H1 (cell line): ENCODE measurements around the gene GCM1. TPM values are rescaled to one million over a fixed set of nuclear protein-coding genes. Genes with fewer than 3 reads are reported as not detected.

ENCODE experiments used
- CTCF ChIA-PET: fragments of 300-600 bp; sonication (Branson Sonifier 250); formaldehyde crosslinking; loops from one replicate; lab custom pipeline; 2021; ENCODE audit not compliant: partially characterized antibody; lab: Charles Lee
- POLR2A ChIA-PET: fragments of 300-600 bp; sonication (Branson Sonifier 250); formaldehyde crosslinking; loops from one replicate; lab custom pipeline; 2021; ENCODE audit warnings: inconsistent platforms; ENCODE audit not compliant: partially characterized antibody; lab: Charles Lee
- DNase-seq, 2 experiments: peaks; one replicate each; pipeline versions ENCODE4 v3.0.0 to v3.0.0-alpha.2; 2010 to 2022; ENCODE audit warnings: low spot score in 2 of 2, low read depth in 1 of 2, mixed read lengths in 1 of 2
- FAIRE-seq: peaks from 2 replicates; lab custom pipeline; 2011; peaks lifted over from hg19 to GRCh38; lab: Jason Lieb, UNC
- H2AFZ ChIP-seq: 2 replicates; pipeline ENCODE4 v1.8.1; 2012; ENCODE audit warnings: low read length, inconsistent platforms
- H2AK5ac ChIP-seq: 2 replicates; pipeline ENCODE4 v1.6.1; 2013; ENCODE audit warnings: low read depth, low read length
- H2BK120ac ChIP-seq: replicated peaks from 2 replicates; pipeline ENCODE3; 2013; ENCODE audit warnings: low read depth, low read length, inconsistent platforms
- H2BK12ac ChIP-seq: 2 replicates; pipeline ENCODE4 v1.6.1; 2013; ENCODE audit warnings: low read depth, low read length
- H2BK15ac ChIP-seq: 2 replicates; pipeline ENCODE4 v1.6.1; 2013; ENCODE audit warnings: low read length
- H2BK20ac ChIP-seq: 2 replicates; pipeline ENCODE4 v1.6.1; 2013; ENCODE audit warnings: low read length
- H2BK5ac ChIP-seq: 2 replicates; pipeline ENCODE4 v1.6.1; 2013; ENCODE audit warnings: low read depth, low read length
- H3K14ac ChIP-seq: 2 replicates; pipeline ENCODE4 v1.6.1; 2013; ENCODE audit warnings: inconsistent platforms; ENCODE audit not compliant: insufficient read length
- H3K18ac ChIP-seq: 2 replicates; pipeline ENCODE4 v1.6.1; 2013; ENCODE audit warnings: low read length; ENCODE audit errors: extremely low read depth
- H3K23ac ChIP-seq: 2 replicates; pipeline ENCODE4 v1.6.1; 2013; ENCODE audit warnings: inconsistent platforms; ENCODE audit not compliant: insufficient read length
- H3K23me2 ChIP-seq: 2 replicates; pipeline ENCODE4 v1.6.1; 2013; ENCODE audit warnings: low read depth, low read length
- H3K27ac ChIP-seq: 2 replicates; pipeline ENCODE4 v1.6.1; 2011; ENCODE audit warnings: low read depth, low read length, inconsistent platforms
- H3K27me3 ChIP-seq, 4 experiments: replicated peaks in 1 of 4; 1 replicate in 1 of 4; 2 replicates in 3 of 4; pipeline versions ENCODE4 v1.6.1 to v1.8.1; 2011 to 2013; ENCODE audit warnings: low read length in 3 of 4, mild to moderate bottlenecking in 3 of 4, inconsistent platforms in 2 of 4, mixed read lengths in 2 of 4, moderate library complexity in 1 of 4; ENCODE audit not compliant: control insufficient read depth in 3 of 4, insufficient read depth in 3 of 4; ENCODE audit errors: extremely low read depth in 1 of 4
- H3K36me3 ChIP-seq, 4 experiments: 2 replicates each; pipeline versions ENCODE4 v1.6.1 to v1.8.1; 2011 to 2013; ENCODE audit warnings: mild to moderate bottlenecking in 4 of 4, low read length in 3 of 4, moderate library complexity in 2 of 4, control low read depth in 1 of 4, inconsistent platforms in 1 of 4; ENCODE audit not compliant: insufficient read depth in 4 of 4, control insufficient read depth in 2 of 4
- H3K4ac ChIP-seq: replicated peaks from 2 replicates; pipeline ENCODE3; 2013; ENCODE audit warnings: low read length, low read depth, mixed read lengths, inconsistent platforms; ENCODE audit not compliant: insufficient read length
- H3K4me1 ChIP-seq, 4 experiments: replicated peaks in 1 of 4; 1 replicate in 1 of 4; 2 replicates in 3 of 4; pipeline versions ENCODE4 v1.6.1 to v1.8.1; 2011 to 2013; ENCODE audit warnings: low read length in 3 of 4, inconsistent platforms in 2 of 4, mixed read lengths in 1 of 4; ENCODE audit not compliant: insufficient read depth in 4 of 4, control insufficient read depth in 3 of 4
- H3K4me2 ChIP-seq, 2 experiments: 2 replicates each; pipeline versions ENCODE4 v1.6.1 to v1.8.1; 2011 to 2013; ENCODE audit warnings: low read depth in 2 of 2, low read length in 2 of 2, control low read depth in 1 of 2, inconsistent platforms in 1 of 2, mild to moderate bottlenecking in 1 of 2; ENCODE audit not compliant: insufficient read depth in 1 of 2
- H3K4me3 ChIP-seq, 4 experiments: fragments of 200-600, 300-600 bp in 1 of 4; sonication (generic), shearing (Covaris generic), sonication (Bioruptor Twin) in 1 of 4; 2 replicates each; pipeline versions ENCODE4 v1.5.1 to v1.8.1; 2011 to 2016; ENCODE audit warnings: low read length in 4 of 4, low read depth in 3 of 4, control low read depth in 2 of 4, inconsistent platforms in 2 of 4, mild to moderate bottlenecking in 2 of 4, mixed read lengths in 1 of 4, moderate library complexity in 1 of 4; ENCODE audit not compliant: insufficient read depth in 2 of 4; ENCODE audit errors: extremely low read depth in 1 of 4
- H3K56ac ChIP-seq: replicated peaks from 2 replicates; pipeline ENCODE3; 2013; ENCODE audit warnings: low read depth, mild to moderate bottlenecking, mixed read lengths, low read length, inconsistent platforms; ENCODE audit not compliant: insufficient read length
- H3K79me1 ChIP-seq: 2 replicates; pipeline ENCODE4 v1.6.1; 2013; ENCODE audit warnings: low read depth, low read length, control low read depth
- H3K79me2 ChIP-seq, 2 experiments: 2 replicates each; pipeline versions ENCODE4 v1.6.1 to v1.8.1; 2012 to 2013; ENCODE audit warnings: low read length in 2 of 2, mild to moderate bottlenecking in 2 of 2, inconsistent platforms in 1 of 2; ENCODE audit not compliant: insufficient read depth in 2 of 2, control insufficient read depth in 1 of 2
- H3K9ac ChIP-seq, 4 experiments: replicated peaks in 1 of 4; 1 replicate in 1 of 4; 2 replicates in 3 of 4; pipeline versions ENCODE4 v1.6.1 to v1.8.1; 2011 to 2013; ENCODE audit warnings: low read depth in 3 of 4, low read length in 3 of 4, control low read depth in 2 of 4, mild to moderate bottlenecking in 2 of 4, moderate library complexity in 2 of 4, inconsistent platforms in 1 of 4; ENCODE audit errors: extremely low read depth in 1 of 4
- H3K9me3 ChIP-seq, 2 experiments: 2 replicates each; pipeline versions ENCODE4 v1.6.1 to v1.8.1; 2012 to 2013; ENCODE audit warnings: mild to moderate bottlenecking in 2 of 2, moderate library complexity in 2 of 2, control low read depth in 1 of 2, inconsistent platforms in 1 of 2, low read depth in 1 of 2, low read length in 1 of 2, mixed read lengths in 1 of 2; ENCODE audit not compliant: insufficient read depth in 2 of 2
- H4K20me1 ChIP-seq, 2 experiments: replicated peaks in 1 of 2; 2 replicates each; pipeline versions ENCODE3 to v1.8.1; 2011 to 2013; ENCODE audit warnings: inconsistent platforms in 2 of 2, low read length in 2 of 2, mild to moderate bottlenecking in 1 of 2; ENCODE audit not compliant: insufficient read depth in 2 of 2, control insufficient read depth in 1 of 2
- H4K5ac ChIP-seq: 2 replicates; pipeline ENCODE4 v1.6.1; 2013; ENCODE audit warnings: low read length, low read depth, mixed read lengths, inconsistent platforms; ENCODE audit not compliant: insufficient read length
- H4K8ac ChIP-seq: 2 replicates; pipeline ENCODE4 v1.8.0; 2013; ENCODE audit warnings: mild to moderate bottlenecking, moderate library complexity, low read length, inconsistent platforms; ENCODE audit not compliant: insufficient read depth; ENCODE audit errors: extremely low read depth
- H4K91ac ChIP-seq: replicated peaks from 2 replicates; pipeline ENCODE3; 2013; ENCODE audit warnings: low read length, mixed read lengths, inconsistent platforms; ENCODE audit not compliant: insufficient read length
- CBX8 ChIP-seq: fragments of 300-800, 300-1000 bp; sonication (generic); IDR thresholded peaks from 2 replicates; pipeline ENCODE4 v1.7.1; 2016; ENCODE audit warnings: low read depth, low read length, borderline replicate concordance
- KDM4A ChIP-seq: IDR thresholded peaks from one replicate; pipeline ENCODE4 v1.7.1; 2012; ENCODE audit warnings: low read depth, mild to moderate bottlenecking, moderate library complexity, low read length, inconsistent platforms; ENCODE audit not compliant: severe bottlenecking
- WGBS, 2 experiments: shearing (Covaris generic) in 1 of 2; methylation state at CpG; one replicate each; pipeline versions ENCODE4 v1.1.6 to v1.1.7; 2013 to 2015; ENCODE audit warnings: low lambda C conversion rate in 2 of 2, mixed read lengths in 2 of 2, inconsistent platforms in 1 of 2, low coverage in 1 of 2, missing lambda C conversion rate in 1 of 2; ENCODE audit not compliant: insufficient replicate concordance in 2 of 2, insufficient coverage in 1 of 2, insufficient read length in 1 of 2; ENCODE audit errors: extremely low coverage in 1 of 2, missing lambda C conversion rate in 1 of 2; 5-methylcytosine and 5-hydroxymethylcytosine counted together
- polyA plus RNA-seq, 7 experiments: library from polyadenylated mRNA; depleted of rRNA in 3 of 7; stranded (reverse) in 5 of 7; unstranded in 2 of 7; fragments of >200 nt in 5 of 7; fragments of 200-250 nt in 2 of 7; gene quantifications; 1 replicate in 5 of 7; 2 replicates in 1 of 7; 4 replicates in 1 of 7; pipeline versions ENCODE4 v1.2.1 to v1.2.3, GENCODE V29; 2011 to 2013; ENCODE audit warnings: missing spikeins in 2 of 7, mixed read lengths in 2 of 7
- total RNA-seq: library from RNA; stranded (reverse); fragmentation: NEBNext Ultra II Directional; extraction: Animal tissue kit (Norgen Biotek cat#: 25700); gene quantifications from 2 replicates; pipeline ENCODE4 v1.2.1, GENCODE V29; 2021

The GCM1 gene
- total and polyA plus RNA-seq, 2 of the 8 experiments (the other 6 are each of a cell fraction or from before 2014, with no cell fraction given): not detected

DNA sequence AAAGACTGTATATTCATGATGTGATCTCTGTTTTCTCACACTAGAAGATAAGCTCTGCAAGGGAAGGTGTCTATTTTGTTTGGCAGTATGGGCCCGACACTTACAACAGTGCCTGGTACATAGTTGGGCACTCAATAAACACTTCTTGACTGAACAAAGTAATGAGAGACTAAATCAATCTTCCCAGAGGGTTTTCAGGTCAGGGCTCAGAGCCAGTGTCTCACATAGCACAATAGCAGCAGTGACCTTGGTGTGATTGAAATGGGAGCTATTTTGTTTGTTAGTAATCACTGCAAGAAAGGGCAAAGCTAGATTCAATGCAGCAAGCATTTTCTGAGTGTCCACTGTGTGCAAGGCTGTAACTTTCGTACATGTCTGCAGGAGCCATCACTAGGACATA lies 26.4 kb upstream of the GCM1 start:
- no peak overlapping the region for H3K27ac ChIP-seq
- ChIA-PET POLR2A (no interaction called here), CTCF (interaction anchor here (0.5 to 1.8 kb wide), 11 partner anchors 23 to 551 kb away, joined by 3 to 8 read pairs (median 4); no protein-coding TSS in a partner anchor)
- no peak overlapping the region for H3K4ac ChIP-seq
- H3K9ac ChIP-seq: no peak overlapping the region
- H4K8ac ChIP-seq: no peak overlapping the region
- H2BK15ac ChIP-seq: no peak overlapping the region
- H3K79me2 ChIP-seq: no peaks in the 10 kb centered on the region
- no peaks in the 10 kb centered on the region for H3K9me3 ChIP-seq
- no peak overlapping the region for H2AK5ac ChIP-seq
- no peak overlapping the region for H2BK5ac ChIP-seq
- no peak overlapping the region for H4K91ac ChIP-seq
- no peak overlapping the region for H3K23ac ChIP-seq
- H3K79me1 ChIP-seq: no peaks in the 10 kb centered on the region
- no peak overlapping the region for H2BK12ac ChIP-seq
- no peak overlapping the region for H3K4me2 ChIP-seq
- H3K4me3 ChIP-seq: no peak overlapping the region
- no peaks in the 10 kb centered on the region for H4K20me1 ChIP-seq
- H3K18ac ChIP-seq: no peak overlapping the region
- no peaks in the 10 kb centered on the region for H3K4me1 ChIP-seq
- no peak overlapping the region for H2AFZ ChIP-seq
- no peak overlapping the region for H3K14ac ChIP-seq
- WGBS, 2 experiments: 89% methylated on average over 2 of the region's 2 CpGs; no CpG with 5 or more reads in 1 of the 2 experiments
- no peak overlapping the region for H3K56ac ChIP-seq
- H3K23me2 ChIP-seq: no peaks in the 10 kb centered on the region; the same call in 1 of the 2 replicates
- TF ChIP-seq CBX8: no peak
- no peak for TF ChIP-seq KDM4A
- no peak overlapping the region for H4K5ac ChIP-seq
- no peaks in the 10 kb centered on the region for H3K36me3 ChIP-seq
- H2BK120ac ChIP-seq: no peak overlapping the region
- no peak overlapping the region for H2BK20ac ChIP-seq
- DNase-seq: no peak
- H3K27me3 ChIP-seq: no peaks in the 10 kb centered on the region
- no peak for FAIRE-seq
